ENCODE measurements around the gene RBMY1D.

- no peak for TF ChIP-seq CTCF (IDR thresholded peaks at IDR 0.05; ENCODE audit: insufficient read depth, low read length, poor library complexity, severe bottlenecking)
- TF ChIP-seq EZH2phosphoT487 (conservative IDR thresholded peaks at IDR 0.05; ENCODE audit: low read length), result no peak
Observed at GRCh38 chrY:21839489-21839888, 54.8 kb downstream of the RBMY1D start.
